DND-41 (cell line): ENCODE results near the gene TMEM126B.
"Not testable (repeated sequence)": the region's sequence is repeated elsewhere in the genome, so short reads cannot be mapped to it uniquely, and the experiment has no call there.

Experiments
- ATAC-seq: fragments of 200-7000 bp; cut with Tn5 transposase; 3 replicates; pipeline ENCODE4 v1.9.1; 2021; ENCODE audit warnings: low read depth; ENCODE audit not compliant: insufficient read depth
- DNase-seq: peaks from one replicate; pipeline ENCODE4 v3.0.0-alpha.2; 2020
- H2AFZ ChIP-seq: 2 replicates; pipeline ENCODE4 v1.6.0; 2012; ENCODE audit warnings: low read depth, low read length
- H3K27ac ChIP-seq: 2 replicates; pipeline ENCODE4 v1.5.1; 2012; ENCODE audit warnings: low read length, inconsistent platforms
- H3K27me3 ChIP-seq: fragments of 200-600 bp; sonication (generic); 2 replicates; pipeline ENCODE4 v1.6.0; 2012; ENCODE audit warnings: low read length, mild to moderate bottlenecking, inconsistent platforms; ENCODE audit not compliant: insufficient read depth, poor library complexity
- H3K36me3 ChIP-seq: 2 replicates; pipeline ENCODE4 v1.5.1; 2012; ENCODE audit warnings: low read length, inconsistent platforms; ENCODE audit not compliant: insufficient read depth
- H3K4me1 ChIP-seq: 2 replicates; pipeline ENCODE4 v1.5.1; 2012; ENCODE audit warnings: mild to moderate bottlenecking, low read length; ENCODE audit not compliant: insufficient read depth
- H3K4me2 ChIP-seq: 2 replicates; pipeline ENCODE4 v1.6.0; 2012; ENCODE audit warnings: mild to moderate bottlenecking, moderate library complexity, low read length, inconsistent platforms; ENCODE audit not compliant: insufficient read depth
- H3K4me3 ChIP-seq, 2 experiments: fragments of 200-600 bp in 1 of 2; shearing (Covaris generic) in 1 of 2; 2 replicates each; pipeline ENCODE4 v1.5.1; 2012 to 2016; ENCODE audit warnings: inconsistent platforms in 2 of 2, low read length in 2 of 2, mild to moderate bottlenecking in 2 of 2, low read depth in 1 of 2, moderate library complexity in 1 of 2
- H3K79me2 ChIP-seq: 2 replicates; pipeline ENCODE4 v1.6.0; 2012; ENCODE audit warnings: low read length, inconsistent platforms; ENCODE audit not compliant: insufficient read depth
- H3K9ac ChIP-seq: 2 replicates; pipeline ENCODE4 v1.6.0; 2012; ENCODE audit warnings: low read depth, mild to moderate bottlenecking, inconsistent platforms, low read length, moderate library complexity
- H3K9me3 ChIP-seq: 2 replicates; pipeline ENCODE4 v1.5.1; 2012; ENCODE audit warnings: low read length, moderate library complexity, mild to moderate bottlenecking, inconsistent platforms; ENCODE audit not compliant: insufficient read depth, severe bottlenecking
- H4K20me1 ChIP-seq: 2 replicates; pipeline ENCODE4 v1.6.0; 2012; ENCODE audit warnings: low read length; ENCODE audit not compliant: insufficient read depth
- CTCF ChIP-seq: IDR thresholded peaks from 2 replicates; pipeline ENCODE4 v1.5.1; 2012; ENCODE audit warnings: borderline replicate concordance, low read length, moderate library complexity, mild to moderate bottlenecking; ENCODE audit not compliant: poor library complexity, severe bottlenecking; ENCODE audit errors: extremely low read depth
- EZH2 ChIP-seq: IDR thresholded peaks from 3 replicates; pipeline ENCODE4 v1.6.1; 2012; ENCODE audit warnings: borderline replicate concordance, low read depth, mild to moderate bottlenecking, moderate library complexity, low read length, inconsistent platforms; ENCODE audit not compliant: severe bottlenecking

TMEM126B gene

GRCh38 chr11:85599083-85599482 is 29.3 kb upstream of the TMEM126B start:
- no peaks in the 10 kb centered on the region for H3K27me3 ChIP-seq
- no peaks in the 10 kb centered on the region for H3K9me3 ChIP-seq
- no peaks in the 10 kb centered on the region for H3K4me1 ChIP-seq
- H3K79me2 ChIP-seq, result no peaks in the 10 kb centered on the region
- no peak overlapping the region for H3K4me2 ChIP-seq
- no peak for DNase-seq
- no peaks in the 10 kb centered on the region for H4K20me1 ChIP-seq
- TF ChIP-seq CTCF, result no peak
- TF ChIP-seq EZH2, result no peak
- ATAC-seq, result no peak
- no peak overlapping the region for H3K4me3 ChIP-seq
- H3K36me3 ChIP-seq, result no peaks in the 10 kb centered on the region
- H3K9ac ChIP-seq, result no peak overlapping the region
- no peak overlapping the region for H3K27ac ChIP-seq
- no peak overlapping the region for H2AFZ ChIP-seq

DNA sequence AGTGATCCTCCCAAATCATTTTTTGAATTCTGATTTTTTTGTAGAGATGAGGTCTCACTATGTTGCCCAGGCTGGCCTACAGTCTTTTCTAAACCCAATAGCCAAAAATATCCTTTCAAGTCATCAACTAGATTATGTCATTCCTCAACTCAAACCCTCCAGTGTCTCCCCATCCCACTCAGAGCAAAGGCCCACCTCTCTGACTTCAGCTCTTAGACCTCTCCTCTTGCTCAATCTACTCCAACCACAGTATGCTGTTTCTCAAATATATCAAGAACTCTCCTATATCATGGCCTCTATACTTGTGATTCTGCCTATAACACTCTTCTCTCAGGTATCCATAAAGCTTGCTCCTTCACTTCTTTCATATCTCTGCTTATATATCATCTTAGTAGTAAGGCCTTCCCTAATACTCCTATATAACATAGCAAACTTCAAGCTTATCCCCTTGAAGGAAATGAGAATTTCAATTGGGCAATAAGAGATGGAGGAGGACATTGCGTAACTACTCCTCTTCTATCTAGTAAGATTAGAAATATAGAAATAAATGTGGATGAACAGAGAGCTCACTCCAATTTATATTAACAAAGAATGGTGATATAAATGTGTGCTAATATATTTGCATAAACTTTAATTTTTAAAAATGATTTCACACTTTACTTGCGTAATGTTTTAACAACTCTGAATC is 25.7 kb upstream of the TMEM126B start:
- no peak overlapping the region for H2AFZ ChIP-seq
- TF ChIP-seq CTCF (no peak), EZH2 (no peak)
- no peaks in the 10 kb centered on the region for H3K4me1 ChIP-seq
- H3K79me2 ChIP-seq, result no peaks in the 10 kb centered on the region
- H3K9ac ChIP-seq, result no peak overlapping the region
- H3K9me3 ChIP-seq, result no peaks in the 10 kb centered on the region
- H3K27ac ChIP-seq, result no peak overlapping the region
- no peak for DNase-seq
- no peaks in the 10 kb centered on the region for H4K20me1 ChIP-seq
- no peak overlapping the region for H3K4me2 ChIP-seq
- H3K27me3 ChIP-seq, result no peaks in the 10 kb centered on the region
- no peak for ATAC-seq
- H3K36me3 ChIP-seq, result no peaks in the 10 kb centered on the region
- no peak overlapping the region for H3K4me3 ChIP-seq

DNA sequence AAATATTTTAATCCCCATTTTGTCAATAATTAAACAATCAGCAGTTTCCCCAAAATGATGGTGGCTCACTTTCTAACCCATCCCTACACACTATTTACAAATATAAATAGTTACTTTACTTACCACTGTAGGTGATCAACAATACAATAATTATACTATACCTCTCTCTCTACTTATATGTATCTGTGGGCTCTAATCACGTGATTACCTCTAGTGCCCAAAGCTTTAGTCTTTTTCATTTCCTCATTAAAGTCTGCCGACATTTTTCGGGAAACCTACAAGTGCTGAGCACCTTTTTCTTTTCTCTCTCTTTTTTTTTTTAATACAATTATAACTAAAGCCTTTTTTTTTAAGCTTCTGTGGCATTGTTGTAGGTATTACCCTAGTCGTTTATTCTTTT is 25.2 kb upstream of the TMEM126B start:
- DNase-seq (no peak), ATAC-seq (no peak)
- Histone ChIP-seq H3K27ac (no peak overlapping the region), H3K9me3 (no peaks in the 10 kb centered on the region), H3K27me3 (no peaks in the 10 kb centered on the region), H3K4me2 (no peak overlapping the region), H3K4me3 (no peak overlapping the region), H3K4me1 (no peaks in the 10 kb centered on the region), H3K79me2 (no peaks in the 10 kb centered on the region), H3K36me3 (no peaks in the 10 kb centered on the region), H2AFZ (no peak overlapping the region), H3K9ac (no peak overlapping the region), H4K20me1 (no peaks in the 10 kb centered on the region)
- TF ChIP-seq CTCF (no peak), EZH2 (no peak)

DNA sequence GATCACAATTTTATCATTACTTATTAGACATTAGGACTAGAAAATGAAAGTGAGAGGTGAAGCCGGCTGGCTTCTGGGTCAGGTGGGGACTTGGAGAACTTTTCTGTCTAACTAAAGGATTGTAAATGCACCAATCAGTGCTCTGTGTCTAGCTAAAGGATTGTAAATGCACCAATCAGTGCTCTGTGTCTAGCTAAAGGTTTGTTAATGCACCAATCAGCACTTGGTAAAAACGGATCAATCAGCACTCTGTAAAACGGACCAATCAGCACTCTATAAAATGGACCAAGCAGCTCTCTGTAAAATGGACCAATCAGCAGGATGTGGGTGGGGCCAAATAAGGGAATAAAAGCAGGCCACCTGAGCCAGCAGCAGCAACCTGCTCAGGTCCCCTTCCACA is 22.2 kb upstream of the TMEM126B start:
- not testable (repeated sequence) for H3K27ac ChIP-seq, ATAC-seq, H3K9me3 ChIP-seq, H3K4me3 ChIP-seq, H3K4me2 ChIP-seq, H3K79me2 ChIP-seq, H3K36me3 ChIP-seq, DNase-seq, H3K9ac ChIP-seq, H3K4me1 ChIP-seq, H3K27me3 ChIP-seq, H4K20me1 ChIP-seq, H2AFZ ChIP-seq

GRCh38 chr11:85608621-85609020 is 19.8 kb upstream of the TMEM126B start:
- H3K4me3 ChIP-seq, H3K9me3 ChIP-seq, H3K27me3 ChIP-seq, H3K79me2 ChIP-seq, H2AFZ ChIP-seq, H3K9ac ChIP-seq, H3K27ac ChIP-seq, H3K4me2 ChIP-seq, DNase-seq, ATAC-seq, H4K20me1 ChIP-seq, H3K36me3 ChIP-seq, H3K4me1 ChIP-seq: not testable (repeated sequence)

- H3K79me2 ChIP-seq, H3K4me2 ChIP-seq, DNase-seq, H3K27me3 ChIP-seq, H3K9ac ChIP-seq, ATAC-seq, H2AFZ ChIP-seq, H3K27ac ChIP-seq, H4K20me1 ChIP-seq, H3K9me3 ChIP-seq, H3K4me1 ChIP-seq, H3K4me3 ChIP-seq, H3K36me3 ChIP-seq: not testable (repeated sequence)
Measured at GRCh38 chr11:85609286-85609685, 19.1 kb upstream of the TMEM126B start.
